ENCODE measurements around the gene TMEM130. TPM values are rescaled to one million over a fixed set of nuclear protein-coding genes. Genes with fewer than 3 reads are reported as not detected.

TMEM130 gene
- total and polyA plus RNA-seq, 10 of the 15 experiments (the other 5 are each of a cell fraction or from before 2014, with no cell fraction given): 0.04 to 0.15 (median 0.11) TPM; not detected in 7

DNA sequence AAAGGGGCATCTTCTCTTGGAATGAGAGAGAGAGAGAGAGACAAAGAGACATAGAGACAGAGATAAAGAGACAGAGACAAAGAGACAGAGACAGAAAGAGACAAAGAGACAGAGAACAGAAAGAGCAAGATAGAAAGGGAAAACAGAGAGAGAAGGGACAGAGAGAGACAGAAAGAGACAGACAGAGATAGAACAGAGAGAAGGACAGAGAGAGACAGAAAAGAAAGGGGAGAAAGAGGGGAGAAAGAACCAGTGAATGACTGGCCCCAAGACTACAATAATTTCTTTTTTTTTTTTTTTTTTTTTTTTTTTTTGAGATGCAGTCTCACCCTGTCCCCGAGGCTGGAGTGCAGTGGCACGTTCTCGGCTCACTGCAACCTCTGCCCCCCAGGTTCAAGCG, 7.6 kb downstream of the TMEM130 start:
- Histone ChIP-seq H4K20me1 (ENCODE audit: control insufficient read depth, insufficient read depth) (no peaks in the 10 kb centered on the region), H3K36me3 (ENCODE audit: control insufficient read depth in 2 of 2, insufficient read depth in 2 of 2, low read length in 1 of 2) (no peaks in the 10 kb centered on the region), H3K4me1 (ENCODE audit: control insufficient read depth, insufficient read depth, low read length) (no peaks in the 10 kb centered on the region), H3K4me2 (ENCODE audit: control insufficient read depth, insufficient read depth) (no peak overlapping the region), H3K4me3 (no peak overlapping the region), H2AFZ (ENCODE audit: control insufficient read depth, low read depth, low read length) (no peak overlapping the region), H3K79me2 (ENCODE audit: control insufficient read depth, insufficient read depth, low read length) (no peaks in the 10 kb centered on the region), H3K27me3 (replicated peaks in 1 of 2; ENCODE audit: control insufficient read depth in 2 of 2, insufficient read depth in 2 of 2, low read length in 1 of 2) (no peaks in the 10 kb centered on the region; a peak in 2 of 4 replicates), H3K9ac (ENCODE audit: control insufficient read depth, insufficient read depth, low read length) (no peak overlapping the region), H3K9me3 (replicated peaks; ENCODE audit: control insufficient read depth, insufficient read depth, low read length) (no peaks in the 10 kb centered on the region), H3K27ac (ENCODE audit: control insufficient read depth, insufficient read depth) (no peak overlapping the region)
- ATAC-seq (no peak), DNase-seq (ENCODE audit: low read depth, low spot score) (no peak), FAIRE-seq (no peak)
- ChIA-PET POLR2A (no interaction called here), CTCF (interaction anchor here (0.9 to 1.2 kb wide), 3 partner anchors 10 to 25 kb away, joined by 3 read pairs; no protein-coding TSS in a partner anchor), RAD21 (ENCODE audit: unreplicated experiment) (interaction anchor here (1.6 kb wide), 1 partner anchor 441 kb away, joined by 3 read pairs; no protein-coding TSS in a partner anchor), SMC1A (ENCODE audit: uncharacterized antibody, unreplicated experiment) (no interaction called here)
- in situ Hi-C loops (cut with MboI) (no loop called here), intact Hi-C loops (cut with micrococcal nuclease; ENCODE audit: unreplicated experiment) (no loop called here)
- TF ChIP-seq, protein P1, sequence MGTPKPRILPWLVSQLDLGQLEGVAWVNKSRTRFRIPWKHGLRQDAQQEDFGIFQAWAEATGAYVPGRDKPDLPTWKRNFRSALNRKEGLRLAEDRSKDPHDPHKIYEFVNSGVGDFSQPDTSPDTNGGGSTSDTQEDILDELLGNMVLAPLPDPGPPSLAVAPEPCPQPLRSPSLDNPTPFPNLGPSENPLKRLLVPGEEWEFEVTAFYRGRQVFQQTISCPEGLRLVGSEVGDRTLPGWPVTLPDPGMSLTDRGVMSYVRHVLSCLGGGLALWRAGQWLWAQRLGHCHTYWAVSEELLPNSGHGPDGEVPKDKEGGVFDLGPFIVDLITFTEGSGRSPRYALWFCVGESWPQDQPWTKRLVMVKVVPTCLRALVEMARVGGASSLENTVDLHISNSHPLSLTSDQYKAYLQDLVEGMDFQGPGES (IDR thresholded peaks at IDR 0.05): no peak
- BruUV-seq (replicated peaks): no TSS peak
- 21% methylated on average over 3 of the region's 4 CpGs for WGBS (ENCODE audit: insufficient coverage, insufficient replicate concordance, low lambda C conversion rate, missing lambda C conversion rate)

DNA sequence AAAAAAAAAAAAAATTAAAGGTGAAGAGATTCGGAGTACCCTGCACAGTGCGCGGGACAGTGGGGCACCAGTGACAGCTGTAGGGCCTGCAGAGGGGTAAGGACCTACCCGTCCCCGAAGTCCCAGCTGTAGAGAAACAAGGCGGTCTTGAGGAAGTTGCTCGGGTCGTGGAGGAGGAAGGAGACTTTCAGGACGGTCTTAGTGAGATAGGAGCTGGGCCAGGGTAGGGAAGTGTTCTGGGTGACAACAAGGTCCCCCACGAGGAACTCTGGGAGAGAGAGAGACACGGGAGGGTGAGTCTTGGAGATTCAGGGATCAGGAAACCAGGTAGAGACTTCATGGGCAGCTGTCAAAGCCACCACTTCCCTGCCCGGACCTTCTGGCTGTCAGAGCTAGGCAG, 9.7 kb downstream of the TMEM130 start:
- in situ Hi-C loops (cut with MboI): no loop called here
- TF ChIP-seq TBL1XR1 (IDR thresholded peaks at IDR 0.05; ENCODE audit: low read depth, low read length) (no peak), ETV6 (conservative IDR thresholded peaks at IDR 0.05 in 1 of 2, IDR thresholded peaks at IDR 0.05 in 1 of 2; ENCODE audit: borderline replicate concordance in 1 of 2, low read depth in 1 of 2) (no peak), CHD1 (IDR thresholded peaks at IDR 0.05; ENCODE audit: low read depth, low read length) (no peak), SREBF2 (IDR thresholded peaks at IDR 0.05; ENCODE audit: low read length) (no peak)
- ATAC-seq: no peak
- H3K9me3 ChIP-seq (replicated peaks; ENCODE audit: control insufficient read depth, insufficient read depth, low read length): no peaks in the 10 kb centered on the region
- H3K79me2 ChIP-seq (ENCODE audit: control insufficient read depth, insufficient read depth, low read length): no peaks in the 10 kb centered on the region
- intact Hi-C loops (cut with micrococcal nuclease; ENCODE audit: unreplicated experiment): no loop called here
- H4K20me1 ChIP-seq (ENCODE audit: control insufficient read depth, insufficient read depth): no peaks in the 10 kb centered on the region
- no peaks in the 10 kb centered on the region; a peak in 2 of 4 replicates for H3K27me3 ChIP-seq (replicated peaks in 1 of 2; ENCODE audit: control insufficient read depth in 2 of 2, insufficient read depth in 2 of 2, low read length in 1 of 2)
- CTCF ChIA-PET: no interaction called here
- no peak overlapping the region for H2AFZ ChIP-seq (ENCODE audit: control insufficient read depth, low read depth, low read length)
- no peak for FAIRE-seq
- no TSS peak for BruUV-seq (replicated peaks)
- H3K4me2 ChIP-seq (ENCODE audit: control insufficient read depth, insufficient read depth): no peak overlapping the region
- WGBS (ENCODE audit: insufficient coverage, insufficient replicate concordance, low lambda C conversion rate, missing lambda C conversion rate): 49% methylated on average over 12 of the region's 12 CpGs
- H3K36me3 ChIP-seq (ENCODE audit: control insufficient read depth in 2 of 2, insufficient read depth in 2 of 2, low read length in 1 of 2): no peaks in the 10 kb centered on the region
- no peak overlapping the region for H3K9ac ChIP-seq (ENCODE audit: control insufficient read depth, insufficient read depth, low read length)
- no peak overlapping the region for H3K4me3 ChIP-seq
- no peaks in the 10 kb centered on the region for H3K4me1 ChIP-seq (ENCODE audit: control insufficient read depth, insufficient read depth, low read length)
- DNase-seq (ENCODE audit: low read depth, low spot score): no peak
- POLR2A ChIA-PET: no interaction called here
- RAD21 ChIA-PET (ENCODE audit: unreplicated experiment): no interaction called here
- SMC1A ChIA-PET (ENCODE audit: uncharacterized antibody, unreplicated experiment): interaction anchor here (0.6 kb wide), 1 partner anchor 269 kb away, joined by 3 read pairs; no protein-coding TSS in a partner anchor
- no peak overlapping the region for H3K27ac ChIP-seq (ENCODE audit: control insufficient read depth, insufficient read depth)

Data from GM12878 (cell line).